ENCODE results near the gene PEX5L. TPM values are rescaled to one million over a fixed set of nuclear protein-coding genes. Genes with fewer than 3 reads are reported as not detected.

Gene PEX5L
- total and polyA plus RNA-seq, 3 experiments from 2014 or later = 0.15 TPM; not detected in 2

DNA sequence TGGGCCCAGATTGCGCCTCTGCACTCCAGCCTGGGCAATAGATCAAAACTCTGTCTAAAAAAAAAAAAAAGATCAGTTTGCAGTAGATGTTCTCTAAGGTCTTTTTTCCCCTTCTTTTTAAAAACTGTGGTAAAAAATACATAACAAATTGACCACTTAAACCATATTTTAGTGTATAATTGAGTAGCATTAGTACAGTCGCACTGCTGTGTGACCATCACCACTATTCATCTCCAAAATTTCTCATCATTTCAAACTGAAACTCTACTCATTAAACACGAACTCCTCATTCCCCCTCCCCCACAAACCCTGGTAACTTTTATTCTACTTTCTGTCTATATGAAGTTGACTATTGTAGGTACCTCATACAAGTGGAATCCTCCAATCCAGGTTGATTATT lies 160.3 kb downstream of the PEX5L start:
- POLR2A ChIA-PET = no interaction called here
- no peak overlapping the region for H3K27ac ChIP-seq (ENCODE audit: low read depth, low read length)
- peaks cover 4 to 6% of the 10 kb centered on the region in 2 donors for H3K27me3 Mint-ChIP-seq
- H3K36me3 ChIP-seq (ENCODE audit: insufficient read depth, low read length) = no peaks in the 10 kb centered on the region
- DNase-seq = no peak
- H3K36me3 Mint-ChIP-seq = no peaks in the 10 kb centered on the region
- H3K27me3 ChIP-seq (ENCODE audit: insufficient read depth, low read length, poor library complexity, severe bottlenecking) = no peaks in the 10 kb centered on the region
- no peaks in the 10 kb centered on the region for H3K4me1 Mint-ChIP-seq
- no peak overlapping the region for H3K4me3 ChIP-seq (ENCODE audit: low read length)
- no peak overlapping the region for H3K4me3 Mint-ChIP-seq
- no peaks in the 10 kb centered on the region for H3K4me1 ChIP-seq (ENCODE audit: insufficient read depth, low read length)
- no peak overlapping the region for H3K27ac Mint-ChIP-seq
- H3K9me3 ChIP-seq (ENCODE audit: low read length) = no peaks in the 10 kb centered on the region
- CTCF ChIA-PET = no interaction called here
- H3K9me3 Mint-ChIP-seq = no peaks in the 10 kb centered on the region

DNA sequence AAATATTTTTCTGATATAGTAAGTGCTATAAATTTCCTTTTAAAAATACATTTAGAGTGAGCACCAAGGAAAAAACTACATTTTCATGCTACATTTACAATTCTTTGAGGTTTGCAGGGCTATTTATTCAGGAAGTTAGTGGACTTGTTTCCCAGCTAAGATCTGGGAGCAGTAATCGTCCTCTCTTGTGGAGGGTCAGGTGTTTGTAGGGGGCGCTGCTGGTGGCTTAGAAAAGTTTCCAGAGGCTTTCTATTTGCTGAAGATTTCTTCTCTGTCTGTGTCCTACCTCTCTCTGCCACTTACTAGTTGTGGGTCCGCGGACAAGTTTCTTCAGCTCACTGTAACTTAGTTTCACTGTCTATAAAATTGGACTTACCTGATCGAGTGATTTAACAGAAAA lies 163.9 kb downstream of the PEX5L start:
- Mint-ChIP-seq H3K9me3 (no peaks in the 10 kb centered on the region), H3K27me3 (peaks cover 6 to 7% of the 10 kb centered on the region in 2 donors), H3K36me3 (no peaks in the 10 kb centered on the region), H3K4me3 (no peak overlapping the region), H3K27ac (no peak overlapping the region), H3K4me1 (no peaks in the 10 kb centered on the region)
- Histone ChIP-seq H3K4me3 (ENCODE audit: low read length) (no peak overlapping the region), H3K27ac (ENCODE audit: low read depth, low read length) (no peak overlapping the region), H3K4me1 (ENCODE audit: insufficient read depth, low read length) (no peaks in the 10 kb centered on the region), H3K27me3 (ENCODE audit: insufficient read depth, low read length, poor library complexity, severe bottlenecking) (no peaks in the 10 kb centered on the region), H3K9me3 (ENCODE audit: low read length) (no peaks in the 10 kb centered on the region), H3K36me3 (ENCODE audit: insufficient read depth, low read length) (no peaks in the 10 kb centered on the region)
- no peak for DNase-seq
- POLR2A ChIA-PET = no interaction called here
- CTCF ChIA-PET = no interaction called here

DNA sequence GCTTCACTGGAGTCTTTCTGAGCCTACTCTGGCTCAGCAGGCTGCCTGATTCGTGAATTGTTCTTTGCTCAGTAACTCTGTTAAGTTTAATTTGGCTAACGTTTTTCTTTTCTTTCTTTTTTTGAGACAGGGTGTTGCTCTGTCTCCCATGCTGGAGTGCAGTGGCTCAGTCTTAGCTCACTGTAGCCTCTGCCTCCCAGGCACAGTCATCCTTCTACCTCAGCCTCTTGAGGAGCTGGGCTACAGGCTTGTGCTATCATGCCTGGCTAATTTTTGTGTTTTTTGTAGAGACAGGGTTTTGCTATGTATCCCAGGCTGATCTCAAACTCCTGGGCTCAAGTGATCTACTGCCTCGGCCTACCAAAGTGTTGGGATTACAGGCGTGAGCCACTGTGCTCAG lies 165.0 kb downstream of the PEX5L start:
- H3K4me1 Mint-ChIP-seq = no peaks in the 10 kb centered on the region
- no peaks in the 10 kb centered on the region for H3K36me3 Mint-ChIP-seq
- DNase-seq = no peak
- no peaks in the 10 kb centered on the region for H3K9me3 ChIP-seq (ENCODE audit: low read length)
- H3K27ac Mint-ChIP-seq = no peak overlapping the region
- no peaks in the 10 kb centered on the region for H3K9me3 Mint-ChIP-seq
- no peak overlapping the region for H3K4me3 Mint-ChIP-seq
- CTCF ChIA-PET = no interaction called here
- POLR2A ChIA-PET = no interaction called here
- no peaks in the 10 kb centered on the region for H3K4me1 ChIP-seq (ENCODE audit: insufficient read depth, low read length)
- no peaks in the 10 kb centered on the region for H3K36me3 ChIP-seq (ENCODE audit: insufficient read depth, low read length)
- no peak overlapping the region for H3K4me3 ChIP-seq (ENCODE audit: low read length)
- H3K27me3 ChIP-seq (ENCODE audit: insufficient read depth, low read length, poor library complexity, severe bottlenecking) = no peaks in the 10 kb centered on the region
- peaks cover 6 to 7% of the 10 kb centered on the region in 2 donors for H3K27me3 Mint-ChIP-seq
- H3K27ac ChIP-seq (ENCODE audit: low read depth, low read length) = no peak overlapping the region

DNA sequence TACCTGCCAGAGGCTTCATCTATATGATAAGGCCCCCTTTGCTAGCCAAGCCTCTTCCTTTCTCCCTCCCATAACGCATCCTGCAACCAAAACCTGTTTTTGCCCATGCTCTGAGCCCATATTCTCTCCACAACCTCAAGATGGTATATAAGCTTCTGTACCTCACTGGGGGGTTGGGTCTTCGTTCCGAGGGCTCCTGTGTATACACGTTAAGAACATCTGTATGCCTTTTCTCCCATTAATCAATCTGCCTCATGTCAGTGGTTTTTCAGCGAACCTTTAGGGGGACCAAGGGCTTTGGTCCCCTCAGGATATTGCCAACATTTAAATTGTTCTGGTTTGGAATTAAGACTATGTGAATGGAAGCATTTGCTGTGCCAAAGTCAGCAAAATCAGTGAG lies 168.0 kb downstream of the PEX5L start:
- Mint-ChIP-seq H3K4me1 (no peaks in the 10 kb centered on the region), H3K27me3 (peaks cover 0 to 7% of the 10 kb centered on the region in 2 donors), H3K4me3 (no peak overlapping the region), H3K9me3 (no peaks in the 10 kb centered on the region), H3K36me3 (no peaks in the 10 kb centered on the region), H3K27ac (no peak overlapping the region)
- no peak for DNase-seq
- CTCF ChIA-PET = interaction anchor here (1.0 kb wide), 1 partner anchor 10 kb away, joined by 3 read pairs; no protein-coding TSS in a partner anchor
- Histone ChIP-seq H3K9me3 (ENCODE audit: low read length) (no peaks in the 10 kb centered on the region), H3K36me3 (ENCODE audit: insufficient read depth, low read length) (no peaks in the 10 kb centered on the region), H3K4me3 (ENCODE audit: low read length) (no peak overlapping the region), H3K27me3 (ENCODE audit: insufficient read depth, low read length, poor library complexity, severe bottlenecking) (no peaks in the 10 kb centered on the region), H3K27ac (ENCODE audit: low read depth, low read length) (no peak overlapping the region), H3K4me1 (ENCODE audit: insufficient read depth, low read length) (no peaks in the 10 kb centered on the region)
- POLR2A ChIA-PET = no interaction called here

DNA sequence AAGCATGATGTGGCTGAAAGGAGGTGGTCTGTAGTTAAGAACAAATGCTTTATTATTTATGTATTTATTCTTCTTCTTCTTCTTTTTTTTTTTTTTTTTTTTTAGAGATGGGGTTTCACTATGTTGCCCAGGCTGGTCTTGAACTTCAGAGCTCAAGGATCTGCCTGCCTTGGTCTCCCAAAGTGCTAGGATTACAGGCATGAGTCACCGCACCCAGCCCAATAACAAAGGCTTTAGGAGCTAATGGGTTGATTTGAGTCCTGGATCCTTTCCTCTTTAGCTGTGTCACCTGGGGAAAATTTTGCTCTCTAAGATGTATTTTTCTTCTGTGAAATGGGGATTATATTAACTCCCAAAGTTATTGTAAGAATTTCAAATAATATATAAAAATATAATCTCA lies 168.8 kb downstream of the PEX5L start:
- no peak overlapping the region for H3K4me3 ChIP-seq (ENCODE audit: low read length)
- H3K36me3 Mint-ChIP-seq = no peaks in the 10 kb centered on the region
- H3K27ac Mint-ChIP-seq = no peak overlapping the region
- no peak for DNase-seq
- no peaks in the 10 kb centered on the region for H3K9me3 ChIP-seq (ENCODE audit: low read length)
- H3K4me3 Mint-ChIP-seq = no peak overlapping the region
- no peaks in the 10 kb centered on the region for H3K36me3 ChIP-seq (ENCODE audit: insufficient read depth, low read length)
- ChIA-PET CTCF (interaction anchor here (1.0 kb wide), 1 partner anchor 10 kb away, joined by 3 read pairs; no protein-coding TSS in a partner anchor), POLR2A (no interaction called here)
- no peaks in the 10 kb centered on the region for H3K4me1 ChIP-seq (ENCODE audit: insufficient read depth, low read length)
- no peak overlapping the region for H3K27ac ChIP-seq (ENCODE audit: low read depth, low read length)
- no peaks in the 10 kb centered on the region for H3K4me1 Mint-ChIP-seq
- peaks cover 0 to 7% of the 10 kb centered on the region in 2 donors for H3K27me3 Mint-ChIP-seq
- H3K9me3 Mint-ChIP-seq = no peaks in the 10 kb centered on the region
- no peaks in the 10 kb centered on the region for H3K27me3 ChIP-seq (ENCODE audit: insufficient read depth, low read length, poor library complexity, severe bottlenecking)

DNA sequence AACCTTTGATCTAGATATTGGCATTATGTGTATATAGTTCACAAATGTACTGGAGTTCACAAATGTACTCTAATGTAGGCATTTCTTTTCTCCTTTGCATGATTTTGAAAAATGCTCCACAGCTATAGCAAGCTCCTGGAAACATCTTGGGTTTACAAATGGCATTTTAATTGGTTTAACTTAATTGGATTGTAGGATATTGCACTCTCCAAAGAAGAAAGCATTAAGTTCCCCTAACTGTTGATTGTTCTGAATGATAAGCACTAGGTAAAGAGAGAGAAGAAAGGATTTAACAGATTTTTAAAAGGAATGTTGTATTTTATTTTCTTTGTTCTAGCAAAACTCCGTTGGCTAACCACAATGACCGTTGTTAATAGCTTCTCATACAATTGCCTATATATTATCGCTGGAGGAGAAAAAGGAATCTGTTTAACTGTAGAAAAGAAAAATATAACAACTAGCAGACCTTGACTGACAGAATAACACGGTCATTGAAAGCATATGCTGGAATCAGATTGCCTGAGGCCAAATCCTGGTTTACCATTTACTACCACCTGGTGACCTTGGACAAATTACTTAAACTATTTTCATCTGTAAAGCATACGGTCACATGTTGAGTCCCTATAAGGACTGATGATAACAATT lies 170.8 kb downstream of the PEX5L start:
- no peaks in the 10 kb centered on the region for H3K9me3 Mint-ChIP-seq
- peaks cover 5 to 8% of the 10 kb centered on the region in 2 donors for H3K27me3 Mint-ChIP-seq
- no peaks in the 10 kb centered on the region for H3K4me1 Mint-ChIP-seq
- Histone ChIP-seq H3K27me3 (ENCODE audit: insufficient read depth, low read length, poor library complexity, severe bottlenecking) (no peaks in the 10 kb centered on the region), H3K4me1 (ENCODE audit: insufficient read depth, low read length) (no peaks in the 10 kb centered on the region), H3K36me3 (ENCODE audit: insufficient read depth, low read length) (no peaks in the 10 kb centered on the region), H3K9me3 (ENCODE audit: low read length) (no peaks in the 10 kb centered on the region), H3K4me3 (ENCODE audit: low read length) (no peak overlapping the region), H3K27ac (ENCODE audit: low read depth, low read length) (no peak overlapping the region)
- ChIA-PET POLR2A (no interaction called here), CTCF (no interaction called here)
- no peak overlapping the region for H3K4me3 Mint-ChIP-seq
- H3K36me3 Mint-ChIP-seq = no peaks in the 10 kb centered on the region
- no peak overlapping the region for H3K27ac Mint-ChIP-seq
- no peak for DNase-seq

DNA sequence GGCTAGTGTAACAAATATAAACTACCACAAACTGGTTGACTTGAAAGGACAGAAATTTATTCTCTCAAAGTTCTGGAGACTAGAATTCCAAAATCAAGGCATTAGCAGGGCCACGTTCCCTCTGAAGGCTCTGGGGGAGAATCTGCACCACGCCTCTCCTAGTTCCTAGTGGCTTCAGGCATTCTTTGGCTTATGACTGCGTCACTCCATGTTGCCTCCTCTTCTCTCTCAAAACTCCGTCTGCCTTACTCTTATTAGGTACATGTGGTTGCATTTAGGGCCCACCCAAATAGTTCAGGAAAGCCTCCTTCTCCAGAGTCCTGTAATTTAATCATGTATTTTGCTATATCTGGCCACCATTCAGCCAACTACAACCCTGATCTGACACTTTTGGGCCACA lies 174.8 kb downstream of the PEX5L start:
- CTCF ChIA-PET = no interaction called here
- no peaks in the 10 kb centered on the region for H3K36me3 Mint-ChIP-seq
- Histone ChIP-seq H3K9me3 (ENCODE audit: low read length) (no peaks in the 10 kb centered on the region), H3K27ac (ENCODE audit: low read depth, low read length) (no peak overlapping the region), H3K27me3 (ENCODE audit: insufficient read depth, low read length, poor library complexity, severe bottlenecking) (no peaks in the 10 kb centered on the region), H3K4me1 (ENCODE audit: insufficient read depth, low read length) (no peaks in the 10 kb centered on the region), H3K4me3 (ENCODE audit: low read length) (no peak overlapping the region), H3K36me3 (ENCODE audit: insufficient read depth, low read length) (no peaks in the 10 kb centered on the region)
- H3K27me3 Mint-ChIP-seq = peaks cover 5 to 8% of the 10 kb centered on the region in 2 donors
- H3K27ac Mint-ChIP-seq = no peak overlapping the region
- no peaks in the 10 kb centered on the region for H3K9me3 Mint-ChIP-seq
- no peak for DNase-seq
- no peak overlapping the region for H3K4me3 Mint-ChIP-seq
- POLR2A ChIA-PET = no interaction called here
- H3K4me1 Mint-ChIP-seq = no peaks in the 10 kb centered on the region

DNA sequence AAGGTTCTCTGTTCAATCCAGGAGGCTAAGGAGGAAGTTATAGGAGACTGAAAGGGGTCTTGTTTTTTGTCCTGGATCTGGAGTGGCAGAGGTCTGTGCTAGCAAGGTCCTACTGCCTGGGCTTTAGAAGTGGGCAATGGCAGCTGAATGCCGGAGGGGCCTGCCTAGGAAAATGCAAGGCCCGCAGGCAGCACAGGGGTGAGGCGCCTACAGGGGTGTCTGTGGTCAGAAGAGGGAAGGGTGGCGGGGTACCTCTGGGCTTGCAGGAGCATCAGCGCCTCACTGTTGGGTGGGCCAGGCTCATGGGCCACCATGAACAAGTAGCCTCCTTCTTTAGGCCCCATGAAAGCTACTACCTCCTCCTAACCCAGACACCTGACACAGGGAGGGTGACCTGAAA lies 175.4 kb downstream of the PEX5L start:
- Mint-ChIP-seq H3K27ac (no peak overlapping the region), H3K4me1 (no peaks in the 10 kb centered on the region), H3K36me3 (no peaks in the 10 kb centered on the region), H3K27me3 (peaks cover 5 to 8% of the 10 kb centered on the region in 2 donors), H3K4me3 (no peak overlapping the region), H3K9me3 (no peaks in the 10 kb centered on the region)
- no peak for DNase-seq
- Histone ChIP-seq H3K4me1 (ENCODE audit: insufficient read depth, low read length) (no peaks in the 10 kb centered on the region), H3K27me3 (ENCODE audit: insufficient read depth, low read length, poor library complexity, severe bottlenecking) (no peaks in the 10 kb centered on the region), H3K27ac (ENCODE audit: low read depth, low read length) (no peak overlapping the region), H3K9me3 (ENCODE audit: low read length) (no peaks in the 10 kb centered on the region), H3K36me3 (ENCODE audit: insufficient read depth, low read length) (no peaks in the 10 kb centered on the region), H3K4me3 (ENCODE audit: low read length) (no peak overlapping the region)
- POLR2A ChIA-PET = no interaction called here
- CTCF ChIA-PET = no interaction called here
